ENCODE results near the gene KDM1A. TPM values are rescaled to one million over a fixed set of nuclear protein-coding genes. Genes with fewer than 3 reads are reported as not detected.
A peak's percentile ranks its signal among the peaks of the same experiment; 100 is the strongest.

Gene KDM1A
- total and polyA plus RNA-seq, 5 donors, result 22.9 to 34.4 (median 32.2) TPM

DNA sequence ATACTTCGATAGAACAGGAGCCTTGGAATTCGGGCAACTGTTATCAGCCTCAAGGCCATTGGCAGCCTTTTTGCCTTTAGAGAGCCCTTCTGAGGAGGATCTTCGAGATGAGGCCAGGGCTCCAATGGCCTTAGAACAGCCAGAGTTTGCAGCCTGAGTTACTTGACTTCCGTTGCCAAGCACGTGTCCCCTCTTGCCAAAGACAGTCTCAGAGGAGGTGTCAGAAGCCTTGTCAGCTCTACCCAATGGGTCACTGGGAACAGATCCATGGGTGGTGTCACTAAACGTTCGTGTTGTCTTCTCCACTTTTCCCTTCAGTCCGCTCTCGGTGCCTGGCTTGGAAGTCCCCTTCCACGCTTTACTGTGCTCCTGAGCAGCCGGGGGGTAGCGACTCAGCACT, 73.2 kb downstream of the KDM1A start:
- Histone ChIP-seq H3K9me3 (ENCODE audit: control insufficient read depth, low read length) (no peaks in the 10 kb centered on the region), H3K4me3 (ENCODE audit: low read length) (no peak overlapping the region), H3K27me3 (ENCODE audit: control insufficient read depth, insufficient read depth) (no peaks in the 10 kb centered on the region), H3K4me1 (ENCODE audit: control insufficient read depth, insufficient read depth, low read length) (peaks cover 7% of the 10 kb centered on the region), H3K27ac (ENCODE audit: low read length) (no peak overlapping the region)
- intact Hi-C loops (cut with DNase I), result loop anchor here in 2 of 4 donors (10.0 kb wide), 2 partner anchors 172 to 192 kb away; no protein-coding TSS in a partner anchor
- peak in 2 of 3 donors; percentile 33 to 45 for DNase-seq
- peak; percentile 20 to 36 for ATAC-seq
- 57% methylated on average over 12 of the region's 12 CpGs for WGBS

DNA sequence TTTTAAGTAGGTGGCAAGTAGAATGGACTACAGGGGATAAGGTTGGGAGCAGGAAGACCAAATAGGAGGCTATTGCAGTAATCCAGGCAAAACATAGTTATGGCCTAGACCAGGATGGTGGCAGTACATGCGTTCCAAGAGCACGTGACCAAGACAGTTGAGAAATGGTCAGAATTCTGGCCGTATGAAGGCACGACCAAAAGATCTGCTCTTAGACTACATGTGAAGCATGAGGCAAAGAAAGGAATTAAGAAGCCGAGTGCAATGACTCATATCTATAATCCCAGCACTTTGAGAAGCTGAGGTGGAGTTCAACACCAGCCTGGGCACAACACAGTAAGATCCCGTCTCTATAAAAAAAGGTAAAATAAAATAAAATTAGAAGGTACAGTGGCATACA, 78.0 kb downstream of the KDM1A start:
- no peak overlapping the region for H3K4me3 ChIP-seq (ENCODE audit: low read length)
- WGBS, result 89% methylated on average over 6 of the region's 6 CpGs
- intact Hi-C loops (cut with DNase I), result loop anchor here in 3 of 4 donors (2.0 to 10.0 kb wide), 3 partner anchors 87 to 187 kb away; no protein-coding TSS in a partner anchor
- DNase-seq (no peak), ATAC-seq (no peak)
- H3K4me1 ChIP-seq (ENCODE audit: control insufficient read depth, insufficient read depth, low read length), result peaks cover 14% of the 10 kb centered on the region
- H3K27ac ChIP-seq (ENCODE audit: low read length), result no peak overlapping the region
- H3K9me3 ChIP-seq (ENCODE audit: control insufficient read depth, low read length), result no peaks in the 10 kb centered on the region
- H3K27me3 ChIP-seq (ENCODE audit: control insufficient read depth, insufficient read depth), result no peaks in the 10 kb centered on the region

DNA sequence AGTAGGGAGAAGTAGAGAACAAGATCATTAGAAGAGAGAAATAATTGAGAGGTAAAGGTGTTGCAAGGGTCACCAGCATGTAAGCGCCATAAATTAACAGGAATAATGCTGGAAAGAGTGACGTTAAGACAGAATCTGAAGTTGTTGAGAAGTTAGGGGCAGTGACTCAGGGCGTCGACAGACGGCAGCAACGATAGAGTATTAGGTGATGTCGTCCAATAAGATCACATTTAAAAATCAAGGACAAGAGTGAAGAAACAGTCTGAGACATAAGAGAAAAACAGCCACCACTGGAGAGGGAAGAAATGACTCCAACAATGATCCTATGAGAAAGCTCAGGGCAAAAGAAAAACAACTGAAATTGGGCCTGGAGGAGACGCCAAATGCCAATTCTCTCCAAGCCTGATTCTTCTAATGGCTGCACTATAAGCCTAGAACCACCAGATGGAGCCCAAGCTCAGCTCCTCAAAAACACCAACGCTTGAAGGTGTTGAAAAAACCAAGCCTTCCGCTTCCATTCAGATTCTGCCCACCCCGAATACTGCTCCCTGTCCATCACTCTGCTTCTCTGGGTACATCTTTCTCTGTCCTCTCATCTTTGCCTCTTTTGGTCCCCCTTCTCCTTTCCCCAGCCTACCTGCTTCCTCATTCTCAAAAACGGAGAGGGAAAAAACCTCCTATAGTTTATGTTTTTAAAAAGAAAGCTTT, 79.3 kb downstream of the KDM1A start:
- no peaks in the 10 kb centered on the region for H3K9me3 ChIP-seq (ENCODE audit: control insufficient read depth, low read length)
- no peak overlapping the region for H3K27ac ChIP-seq (ENCODE audit: low read length)
- H3K27me3 ChIP-seq (ENCODE audit: control insufficient read depth, insufficient read depth), result no peaks in the 10 kb centered on the region
- DNase-seq (peak in 1 of 3 donors; percentile 36), ATAC-seq (peak; percentile 38 to 50)
- intact Hi-C loops (cut with DNase I), result loop anchor here in 3 of 4 donors (2.0 to 10.0 kb wide), 3 partner anchors 86 to 186 kb away; no protein-coding TSS in a partner anchor
- no peak overlapping the region for H3K4me3 ChIP-seq (ENCODE audit: low read length)
- H3K4me1 ChIP-seq (ENCODE audit: control insufficient read depth, insufficient read depth, low read length), result peaks cover 13% of the 10 kb centered on the region
- WGBS, result 37% methylated on average over 12 of the region's 12 CpGs

DNA sequence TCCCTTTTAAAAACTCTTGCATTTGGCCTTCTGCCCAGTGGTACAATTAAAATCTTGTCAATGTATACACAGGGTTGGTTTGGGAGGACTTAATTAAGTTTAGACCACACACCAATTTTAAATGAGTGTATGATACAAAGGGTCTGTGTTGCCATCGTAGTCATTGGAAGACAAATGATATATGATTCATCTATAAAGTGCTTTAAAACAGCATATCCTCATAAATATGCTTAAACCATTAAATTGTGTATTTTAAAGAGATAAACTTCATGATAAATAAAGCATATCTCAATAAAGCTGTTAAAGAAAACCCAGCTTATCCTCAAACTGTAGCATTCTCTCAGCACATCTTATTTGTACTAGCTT, 79.9 kb downstream of the KDM1A start:
- no peak for DNase-seq
- no peak overlapping the region for H3K4me3 ChIP-seq (ENCODE audit: low read length)
- H3K27me3 ChIP-seq (ENCODE audit: control insufficient read depth, insufficient read depth), result no peaks in the 10 kb centered on the region
- ATAC-seq, result no peak
- 99% methylated on average over 1 of the region's 1 CpG for WGBS
- intact Hi-C loops (cut with DNase I), result loop anchor here in 3 of 4 donors (2.0 to 10.0 kb wide), 3 partner anchors 86 to 186 kb away; no protein-coding TSS in a partner anchor
- H3K27ac ChIP-seq (ENCODE audit: low read length), result no peak overlapping the region
- no peaks in the 10 kb centered on the region for H3K9me3 ChIP-seq (ENCODE audit: control insufficient read depth, low read length)
- peaks cover 13% of the 10 kb centered on the region for H3K4me1 ChIP-seq (ENCODE audit: control insufficient read depth, insufficient read depth, low read length)

DNA sequence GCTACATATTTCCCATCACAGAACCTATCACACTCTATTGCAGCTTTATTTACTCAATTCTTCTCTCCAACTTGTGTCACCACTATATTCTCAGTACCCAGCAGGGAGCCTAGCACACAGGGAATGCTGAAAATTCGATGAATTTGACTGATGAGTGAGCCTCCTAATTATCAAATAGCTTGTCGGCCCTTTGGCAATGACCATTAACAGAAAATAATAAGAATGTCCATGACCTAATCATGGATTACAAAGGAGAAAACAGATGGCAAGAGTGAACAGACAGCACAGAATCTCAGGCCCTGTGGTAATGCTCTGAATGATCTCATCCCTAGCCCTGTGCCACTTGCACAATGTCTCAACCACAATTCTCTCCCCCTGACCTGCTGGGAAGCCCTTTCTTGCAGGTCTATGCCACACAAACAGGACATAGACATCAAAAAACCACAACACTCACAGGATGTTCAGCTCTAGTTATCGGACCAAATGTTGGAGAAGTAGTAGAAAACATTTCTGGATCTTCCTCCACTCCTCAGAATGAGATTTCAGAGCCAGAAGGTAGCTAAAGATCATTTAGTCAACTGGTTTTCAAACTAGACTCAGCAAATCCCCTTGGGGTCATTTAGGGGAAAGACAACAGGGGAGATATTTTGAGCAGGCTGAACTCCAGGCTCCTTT, 80.9 kb downstream of the KDM1A start:
- Histone ChIP-seq H3K27me3 (ENCODE audit: control insufficient read depth, insufficient read depth) (no peaks in the 10 kb centered on the region), H3K4me1 (ENCODE audit: control insufficient read depth, insufficient read depth, low read length) (peaks cover 13% of the 10 kb centered on the region), H3K4me3 (ENCODE audit: low read length) (no peak overlapping the region), H3K9me3 (ENCODE audit: control insufficient read depth, low read length) (no peaks in the 10 kb centered on the region), H3K27ac (ENCODE audit: low read length) (peak overlapping the region; percentile 12)
- ATAC-seq (peak; percentile 54 to 65), DNase-seq (no peak)
- intact Hi-C loops (cut with DNase I), result no loop called here
- WGBS, result 29% methylated on average over 3 of the region's 3 CpGs

DNA sequence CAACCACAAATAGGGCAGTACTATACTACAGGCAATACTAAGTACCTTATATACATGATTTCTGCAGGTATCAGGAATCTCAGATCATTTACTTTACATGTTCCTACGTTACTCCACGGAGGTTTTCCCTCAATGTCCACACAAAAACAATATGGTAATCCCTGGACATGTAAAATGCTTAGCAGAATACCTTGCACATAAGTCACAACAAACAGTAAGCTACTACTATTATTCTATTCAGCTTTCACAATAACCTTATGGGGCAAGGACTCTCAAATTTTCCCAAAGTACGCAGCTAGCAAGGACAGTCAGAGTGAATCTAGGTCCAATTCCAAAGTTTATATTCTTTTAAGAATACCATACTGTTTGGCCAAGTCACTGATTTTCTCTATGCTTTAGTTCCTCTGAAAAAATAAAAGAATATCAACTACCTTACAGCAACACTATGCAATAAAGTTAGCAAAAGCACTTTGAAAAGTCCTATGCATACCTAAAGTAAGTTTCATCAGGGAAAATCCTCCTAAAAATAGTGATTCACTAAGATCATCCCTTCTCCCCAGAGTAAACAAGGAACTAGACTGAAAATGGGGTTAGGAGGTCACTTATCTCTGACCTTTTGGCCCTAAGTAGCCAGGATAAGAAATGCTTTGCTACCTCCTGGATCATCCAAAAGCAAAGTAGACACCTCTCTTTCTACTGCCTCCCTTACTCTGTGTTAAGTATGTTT, 82.0 kb downstream of the KDM1A start:
- ATAC-seq, result peak in 1 of 2 donors; percentile 11
- Histone ChIP-seq H3K4me1 (ENCODE audit: control insufficient read depth, insufficient read depth, low read length) (peaks cover 13% of the 10 kb centered on the region), H3K4me3 (ENCODE audit: low read length) (no peak overlapping the region), H3K27me3 (ENCODE audit: control insufficient read depth, insufficient read depth) (no peaks in the 10 kb centered on the region), H3K9me3 (ENCODE audit: control insufficient read depth, low read length) (no peaks in the 10 kb centered on the region), H3K27ac (ENCODE audit: low read length) (no peak overlapping the region)
- no peak for DNase-seq
- whole genome bisulfite sequencing, result 87% methylated on average over 3 of the region's 3 CpGs
- intact Hi-C loops (cut with DNase I), result no loop called here

DNA sequence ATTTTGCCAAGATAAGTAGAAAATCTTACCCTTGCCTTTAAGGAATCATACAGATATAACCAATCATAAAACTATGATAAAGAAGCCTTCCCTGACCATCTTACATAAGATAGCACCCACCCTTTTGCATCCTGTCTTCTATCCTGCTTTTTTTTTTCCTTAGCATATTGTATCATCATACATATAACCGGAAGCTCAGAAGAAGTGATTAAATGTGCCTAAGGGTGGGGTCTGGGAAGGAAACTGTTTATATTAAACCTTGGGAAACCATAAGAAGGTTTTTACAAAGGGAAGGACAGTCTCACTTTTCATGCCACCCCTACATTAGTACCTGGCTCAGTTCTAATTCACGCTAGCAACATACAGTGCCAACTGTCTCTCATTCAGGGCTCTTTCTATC, 82.6 kb downstream of the KDM1A start:
- H3K9me3 ChIP-seq (ENCODE audit: control insufficient read depth, low read length), result no peaks in the 10 kb centered on the region
- ATAC-seq (peak in 1 of 2 donors; percentile 6), DNase-seq (no peak)
- peaks cover 13% of the 10 kb centered on the region for H3K4me1 ChIP-seq (ENCODE audit: control insufficient read depth, insufficient read depth, low read length)
- 55% methylated on average over 2 of the region's 2 CpGs for WGBS
- no peaks in the 10 kb centered on the region for H3K27me3 ChIP-seq (ENCODE audit: control insufficient read depth, insufficient read depth)
- intact Hi-C loops (cut with DNase I), result no loop called here
- no peak overlapping the region for H3K4me3 ChIP-seq (ENCODE audit: low read length)
- peak overlapping the region; percentile 70 for H3K27ac ChIP-seq (ENCODE audit: low read length)

DNA sequence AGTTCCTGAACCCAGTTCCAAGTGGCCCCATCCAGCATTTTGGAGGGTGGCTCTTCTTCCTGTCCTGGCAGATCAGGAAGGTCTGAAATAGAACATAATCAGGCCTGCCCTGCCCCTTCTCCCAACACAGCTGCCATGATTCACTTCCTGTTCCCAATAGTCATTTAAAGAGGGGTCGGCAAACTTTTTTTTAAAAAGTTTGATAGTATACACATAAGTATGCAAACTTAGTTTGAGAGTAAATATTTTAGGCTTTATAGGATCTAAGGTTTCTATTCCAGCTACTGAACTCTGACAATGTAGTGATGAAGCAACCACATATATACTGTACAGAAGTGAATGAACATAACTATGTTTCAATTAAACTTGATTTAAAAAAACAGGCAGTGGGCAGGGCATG, 83.0 kb downstream of the KDM1A start:
- H3K27me3 ChIP-seq (ENCODE audit: control insufficient read depth, insufficient read depth), result no peaks in the 10 kb centered on the region
- ATAC-seq (peak; percentile 69 to 88), DNase-seq (peak in 2 of 3 donors; percentile 25 to 32)
- H3K4me3 ChIP-seq (ENCODE audit: low read length), result no peak overlapping the region
- intact Hi-C loops (cut with DNase I), result no loop called here
- peaks cover 13% of the 10 kb centered on the region for H3K4me1 ChIP-seq (ENCODE audit: control insufficient read depth, insufficient read depth, low read length)
- peak overlapping the region; percentile 70 for H3K27ac ChIP-seq (ENCODE audit: low read length)
- H3K9me3 ChIP-seq (ENCODE audit: control insufficient read depth, low read length), result no peaks in the 10 kb centered on the region
- WGBS, result 9% methylated on average over 1 of the region's 1 CpG

DNA sequence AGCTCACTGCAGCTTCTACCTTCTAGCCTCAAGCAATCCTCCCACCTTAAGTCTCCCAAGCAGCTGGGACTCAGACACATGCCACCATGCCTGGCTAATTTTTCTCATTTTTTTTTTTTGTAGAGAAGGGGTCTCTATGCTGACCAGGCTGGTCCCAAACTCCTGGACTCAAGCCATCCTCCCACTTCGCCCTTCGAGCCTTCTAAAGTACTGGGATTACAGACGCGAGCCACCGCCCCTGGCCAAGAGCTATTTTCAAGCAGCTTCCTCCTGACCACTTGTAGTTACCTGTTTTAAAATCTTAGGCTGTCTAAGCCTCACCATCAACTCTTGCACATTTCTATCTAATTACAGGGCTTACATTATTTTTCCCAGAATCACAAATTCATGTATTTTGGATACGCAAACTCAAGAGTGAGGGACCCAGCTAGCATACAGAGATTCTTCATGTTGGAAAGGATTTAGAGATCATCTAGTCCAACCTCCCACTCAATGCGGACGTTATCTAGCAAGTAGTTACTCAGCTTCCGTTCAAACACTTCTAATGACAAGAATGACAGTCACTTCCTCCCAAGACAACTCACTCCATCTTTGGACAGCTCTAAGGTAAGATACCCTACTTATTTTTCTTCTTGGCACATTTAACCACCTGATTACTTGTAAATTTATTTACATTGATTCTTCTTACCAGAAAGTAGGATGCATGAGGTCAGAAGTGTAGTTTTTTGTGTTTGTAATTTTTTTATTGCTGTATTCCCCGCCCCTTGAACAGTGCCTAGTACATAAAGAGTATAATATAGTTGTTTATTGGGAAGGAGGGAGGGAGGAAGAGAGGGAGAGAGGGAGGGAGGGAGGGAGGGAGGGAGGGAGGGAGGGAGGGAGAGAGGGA, 84.0 kb downstream of the KDM1A start:
- DNase-seq, result peak in 1 of 3 donors; percentile 55
- intact Hi-C loops (cut with DNase I), result no loop called here
- Histone ChIP-seq H3K27me3 (ENCODE audit: control insufficient read depth, insufficient read depth) (no peaks in the 10 kb centered on the region), H3K9me3 (ENCODE audit: control insufficient read depth, low read length) (no peaks in the 10 kb centered on the region), H3K4me3 (ENCODE audit: low read length) (no peak overlapping the region), H3K27ac (ENCODE audit: low read length) (peak overlapping the region; percentile 87), H3K4me1 (ENCODE audit: control insufficient read depth, insufficient read depth, low read length) (peaks cover 13% of the 10 kb centered on the region)
- 36% methylated on average over 10 of the region's 10 CpGs for WGBS
- ATAC-seq, result peak in 1 of 2 donors; percentile 45

DNA sequence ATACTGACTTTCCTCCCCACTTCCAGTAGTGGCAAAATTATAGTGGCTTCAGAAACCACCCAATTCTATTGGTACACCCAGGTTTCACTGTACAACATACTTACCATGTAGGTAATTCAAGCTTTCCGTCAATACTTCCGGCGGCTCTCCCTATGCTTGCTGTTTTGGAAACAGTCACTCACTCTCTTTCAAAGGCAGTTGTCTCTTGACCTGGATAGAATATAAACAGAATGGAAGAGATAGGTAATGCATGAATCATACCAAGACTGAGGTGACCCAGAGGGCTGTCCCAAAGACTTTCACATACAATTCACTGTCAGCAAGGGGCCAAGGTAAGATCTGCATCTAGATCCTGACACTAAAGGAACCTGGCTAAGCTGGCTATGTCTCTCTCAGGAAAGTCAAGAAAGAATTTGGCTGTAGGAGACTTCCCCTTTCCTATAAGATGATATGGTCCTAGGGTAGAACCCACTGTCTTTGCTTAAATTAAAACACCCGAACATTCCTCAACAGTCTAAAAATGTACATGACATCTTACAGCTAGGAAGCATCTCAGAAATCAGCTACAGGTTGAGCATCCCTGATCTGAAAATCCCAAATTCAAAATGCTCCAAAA, 89.8 kb downstream of the KDM1A start:
- Histone ChIP-seq H3K27me3 (ENCODE audit: control insufficient read depth, insufficient read depth) (no peaks in the 10 kb centered on the region), H3K27ac (ENCODE audit: low read length) (no peak overlapping the region), H3K4me3 (ENCODE audit: low read length) (no peak overlapping the region), H3K4me1 (ENCODE audit: control insufficient read depth, insufficient read depth, low read length) (peaks cover 5% of the 10 kb centered on the region), H3K9me3 (ENCODE audit: control insufficient read depth, low read length) (no peaks in the 10 kb centered on the region)
- intact Hi-C loops (cut with DNase I), result no loop called here
- ATAC-seq (no peak), DNase-seq (no peak)
- 93% methylated on average over 4 of the region's 4 CpGs for WGBS
